Osteocyte (in vitro differentiated cells): Measurements from ENCODE around the gene GNAL. TPM values are rescaled to one million over a fixed set of nuclear protein-coding genes. Genes with fewer than 3 reads are reported as not detected.

Experiments used
- DNase-seq: peaks from one replicate; pipeline ENCODE4 v3.0.0; 2021; ENCODE audit warnings: mixed read lengths; ENCODE audit not compliant: unreplicated experiment; ENCODE audit errors: extremely low spot score
- H3K27ac Mint-ChIP-seq: one replicate; pipeline ENCODE4 v1.8.0; 2021; ENCODE audit warnings: mild to moderate bottlenecking, mixed read lengths; ENCODE audit not compliant: unreplicated experiment
- H3K27me3 Mint-ChIP-seq: one replicate; pipeline ENCODE4 v1.8.0; 2021; ENCODE audit warnings: mixed read lengths; ENCODE audit not compliant: unreplicated experiment
- H3K36me3 Mint-ChIP-seq: one replicate; pipeline ENCODE4 v1.8.0; 2021; ENCODE audit warnings: mixed read lengths; ENCODE audit not compliant: unreplicated experiment
- H3K4me1 Mint-ChIP-seq: one replicate; pipeline ENCODE4 v1.8.0; 2021; ENCODE audit warnings: mixed read lengths; ENCODE audit not compliant: unreplicated experiment
- H3K4me3 Mint-ChIP-seq: one replicate; pipeline ENCODE4 v1.8.0; 2021; ENCODE audit warnings: mild to moderate bottlenecking, moderate library complexity, mixed read lengths; ENCODE audit not compliant: unreplicated experiment
- H3K9me3 Mint-ChIP-seq: one replicate; pipeline ENCODE4 v1.8.0; 2021; ENCODE audit warnings: mixed read lengths; ENCODE audit not compliant: unreplicated experiment
- total RNA-seq: library from RNA; stranded (reverse); gene quantifications from 2 replicates; pipeline ENCODE4 v1.2.1, GENCODE V29; 2021
- TF ChIP-seq, protein P1 (sequence below): fragments of 200-600 bp; sonication (generic); IDR thresholded peaks from 2 replicates; pipeline ENCODE4 v1.5.0; 2021; ENCODE audit warnings: antibody characterized with exemption, mild to moderate bottlenecking, moderate library complexity

Gene GNAL
- total RNA-seq, 1 donor from 2014 or later: 1.2 TPM

DNA sequence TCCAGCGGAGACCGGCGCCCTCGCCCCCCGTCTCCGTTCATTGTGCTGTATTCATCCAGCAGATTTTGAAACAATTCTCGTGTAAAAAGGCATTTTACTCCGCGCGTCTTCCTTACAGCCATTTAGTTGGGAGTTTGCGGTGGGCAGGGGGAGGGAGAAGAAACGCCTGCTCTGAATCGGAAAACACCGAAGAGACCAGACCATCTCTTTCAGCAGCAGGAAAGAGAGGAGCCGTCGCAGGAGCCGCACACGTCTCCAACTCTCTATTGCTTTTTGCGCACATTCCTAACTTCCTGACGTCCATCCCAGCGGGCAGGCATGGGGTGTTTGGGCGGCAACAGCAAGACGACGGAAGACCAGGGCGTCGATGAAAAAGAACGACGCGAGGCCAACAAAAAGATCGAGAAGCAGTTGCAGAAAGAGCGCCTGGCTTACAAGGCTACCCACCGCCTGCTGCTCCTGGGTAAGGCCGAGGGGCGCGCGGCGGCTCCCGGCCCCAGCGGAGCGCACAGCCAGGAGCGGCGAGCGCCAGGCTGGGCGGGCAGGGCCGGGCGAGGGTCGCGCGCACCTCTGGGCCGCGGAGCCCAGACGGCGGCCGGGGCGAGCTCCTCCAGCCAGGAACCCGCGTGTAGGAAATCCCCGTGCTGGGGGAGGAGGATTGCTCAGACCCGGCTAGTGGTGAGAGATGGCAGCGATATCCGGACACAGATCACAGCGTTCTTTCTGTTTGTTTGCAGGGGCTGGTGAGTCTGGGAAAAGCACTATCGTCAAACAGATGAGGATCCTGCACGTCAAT lies 63.2 kb downstream of the GNAL start:
- Mint-ChIP-seq H3K27ac (no peak overlapping the region), H3K27me3 (peaks cover 81% of the 10 kb centered on the region), H3K4me1 (peaks cover 13% of the 10 kb centered on the region), H3K9me3 (no peaks in the 10 kb centered on the region), H3K36me3 (peaks cover 4% of the 10 kb centered on the region), H3K4me3 (peak overlapping the region; percentile 68)
- no peak for DNase-seq
- TF ChIP-seq, protein P1, sequence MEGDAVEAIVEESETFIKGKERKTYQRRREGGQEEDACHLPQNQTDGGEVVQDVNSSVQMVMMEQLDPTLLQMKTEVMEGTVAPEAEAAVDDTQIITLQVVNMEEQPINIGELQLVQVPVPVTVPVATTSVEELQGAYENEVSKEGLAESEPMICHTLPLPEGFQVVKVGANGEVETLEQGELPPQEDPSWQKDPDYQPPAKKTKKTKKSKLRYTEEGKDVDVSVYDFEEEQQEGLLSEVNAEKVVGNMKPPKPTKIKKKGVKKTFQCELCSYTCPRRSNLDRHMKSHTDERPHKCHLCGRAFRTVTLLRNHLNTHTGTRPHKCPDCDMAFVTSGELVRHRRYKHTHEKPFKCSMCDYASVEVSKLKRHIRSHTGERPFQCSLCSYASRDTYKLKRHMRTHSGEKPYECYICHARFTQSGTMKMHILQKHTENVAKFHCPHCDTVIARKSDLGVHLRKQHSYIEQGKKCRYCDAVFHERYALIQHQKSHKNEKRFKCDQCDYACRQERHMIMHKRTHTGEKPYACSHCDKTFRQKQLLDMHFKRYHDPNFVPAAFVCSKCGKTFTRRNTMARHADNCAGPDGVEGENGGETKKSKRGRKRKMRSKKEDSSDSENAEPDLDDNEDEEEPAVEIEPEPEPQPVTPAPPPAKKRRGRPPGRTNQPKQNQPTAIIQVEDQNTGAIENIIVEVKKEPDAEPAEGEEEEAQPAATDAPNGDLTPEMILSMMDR: no peak

DNA sequence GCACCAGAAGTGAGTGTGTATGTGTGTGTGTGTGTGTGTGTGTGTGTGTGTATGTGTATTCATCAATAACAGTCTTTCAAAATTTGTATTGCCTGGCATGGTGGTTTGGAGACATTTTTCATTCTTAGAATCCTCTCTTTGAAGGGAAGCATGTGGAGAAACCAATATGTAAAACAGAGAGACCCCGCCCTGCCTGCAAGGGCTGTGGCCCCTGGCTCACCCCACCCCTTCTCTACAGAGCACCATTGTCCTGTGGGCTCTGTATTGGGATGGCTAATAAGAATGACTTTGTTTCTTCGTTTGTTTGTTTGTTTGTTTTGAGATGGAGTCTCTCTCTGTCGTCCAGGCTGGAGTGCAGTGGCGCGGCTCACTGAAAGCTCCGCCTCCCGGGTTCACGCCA lies 65.9 kb downstream of the GNAL start:
- Mint-ChIP-seq H3K36me3 (peaks cover 2% of the 10 kb centered on the region), H3K27ac (no peak overlapping the region), H3K4me3 (no peak overlapping the region), H3K9me3 (no peaks in the 10 kb centered on the region), H3K27me3 (peaks cover 66% of the 10 kb centered on the region), H3K4me1 (peaks cover 13% of the 10 kb centered on the region)
- no peak for DNase-seq
- TF ChIP-seq, protein P1: no peak

DNA sequence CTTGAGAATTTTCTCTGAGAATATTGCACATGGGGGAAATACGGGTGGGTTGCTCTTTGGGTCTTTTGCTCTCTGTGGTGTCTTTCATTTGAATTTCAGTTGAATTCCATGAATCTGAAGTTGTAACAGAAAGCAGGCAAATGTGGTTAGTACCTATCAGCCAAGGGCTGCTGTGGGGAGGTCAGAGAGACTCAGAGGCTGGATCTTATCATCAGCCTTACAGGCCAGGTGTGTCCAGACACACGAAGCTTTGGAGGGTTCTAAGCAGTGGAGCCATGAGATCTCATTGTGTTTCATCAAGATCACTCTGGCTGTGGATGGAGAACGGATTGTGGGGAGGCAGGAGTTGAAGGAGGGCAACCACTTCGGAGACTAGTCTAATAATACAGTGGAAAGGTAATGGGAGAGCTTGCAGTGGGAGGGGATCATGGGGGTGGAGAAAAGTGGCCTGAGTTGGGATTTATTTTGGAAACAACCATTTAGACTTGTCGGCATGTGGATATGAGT lies 68.1 kb downstream of the GNAL start:
- H3K9me3 Mint-ChIP-seq: no peaks in the 10 kb centered on the region
- H3K27me3 Mint-ChIP-seq: peaks cover 50% of the 10 kb centered on the region
- no peak for DNase-seq
- no peak overlapping the region for H3K4me3 Mint-ChIP-seq
- H3K36me3 Mint-ChIP-seq: no peaks in the 10 kb centered on the region
- no peak overlapping the region for H3K27ac Mint-ChIP-seq
- H3K4me1 Mint-ChIP-seq: peaks cover 6% of the 10 kb centered on the region
- TF ChIP-seq, protein P1: no peak

DNA sequence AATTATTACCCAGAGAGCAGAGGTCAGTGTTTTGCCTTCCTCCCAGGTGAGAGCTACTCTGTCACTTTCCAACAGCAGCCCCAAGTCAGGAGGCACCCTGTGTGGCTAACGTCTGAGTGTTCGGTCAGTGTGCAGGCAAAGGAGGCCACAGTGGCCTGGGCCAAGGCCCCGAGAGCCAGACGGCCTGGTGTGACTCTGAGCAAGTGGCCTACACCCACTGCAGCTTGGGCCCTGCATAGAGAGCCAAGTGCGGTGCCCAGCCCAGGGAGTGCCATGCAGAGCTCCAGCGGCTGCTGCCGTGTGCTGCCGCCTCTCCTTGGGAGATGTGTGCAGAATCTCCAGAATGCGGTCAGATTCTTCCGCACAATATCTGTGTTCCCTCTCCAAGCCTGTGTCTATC lies 70.4 kb downstream of the GNAL start:
- H3K36me3 Mint-ChIP-seq: no peaks in the 10 kb centered on the region
- H3K4me3 Mint-ChIP-seq: no peak overlapping the region
- H3K4me1 Mint-ChIP-seq: no peaks in the 10 kb centered on the region
- DNase-seq: no peak
- H3K27ac Mint-ChIP-seq: no peak overlapping the region
- no peaks in the 10 kb centered on the region for H3K9me3 Mint-ChIP-seq
- peaks cover 30% of the 10 kb centered on the region for H3K27me3 Mint-ChIP-seq
- TF ChIP-seq, protein P1: no peak

DNA sequence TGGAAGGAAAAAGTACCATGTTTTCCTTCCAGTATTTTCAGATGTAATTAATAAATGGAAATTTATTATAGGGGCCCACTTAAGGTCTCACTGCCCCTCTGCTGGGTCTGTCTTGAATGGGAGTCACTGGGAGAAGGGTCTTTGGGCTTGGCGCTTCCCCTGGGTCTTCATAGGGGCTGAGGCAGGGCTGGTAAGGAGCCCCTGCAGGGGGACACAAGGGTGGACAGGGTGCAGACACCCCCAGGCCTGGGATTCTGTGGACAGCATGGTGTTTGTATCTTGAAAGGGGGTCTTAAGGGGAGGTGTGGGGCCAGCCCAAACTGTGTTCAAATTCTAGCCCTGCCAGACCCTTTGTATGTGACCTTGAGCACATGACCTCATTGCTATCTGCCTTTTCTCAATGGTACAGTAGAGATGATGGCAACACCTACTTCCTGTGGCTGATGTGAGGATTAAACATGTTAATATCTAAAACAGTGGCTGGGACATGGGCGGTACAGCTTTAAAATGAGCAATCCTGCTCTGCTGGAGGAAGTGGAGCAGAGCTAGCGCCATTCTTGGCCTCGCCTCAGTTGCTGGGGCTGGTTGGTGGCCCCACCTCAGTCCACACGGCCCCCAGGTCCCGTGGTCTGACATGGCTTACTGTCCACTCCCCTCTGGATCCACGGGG lies 71.6 kb downstream of the GNAL start:
- no peaks in the 10 kb centered on the region for H3K4me1 Mint-ChIP-seq
- no peak overlapping the region for H3K4me3 Mint-ChIP-seq
- H3K36me3 Mint-ChIP-seq: no peaks in the 10 kb centered on the region
- DNase-seq: no peak
- H3K27me3 Mint-ChIP-seq: peaks cover 24% of the 10 kb centered on the region
- no peaks in the 10 kb centered on the region for H3K9me3 Mint-ChIP-seq
- TF ChIP-seq, protein P1: no peak
- H3K27ac Mint-ChIP-seq: no peak overlapping the region
